Panc1 (cell line): ENCODE measurements around the gene SULT1C3. TPM values are rescaled to one million over a fixed set of nuclear protein-coding genes. Genes with fewer than 3 reads are reported as not detected.

Experiments
- ATAC-seq: fragments of 200-7000 bp; cut with Tn5 transposase; 2 replicates; pipeline ENCODE4 v1.9.1; 2020; ENCODE audit warnings: mild to moderate bottlenecking, moderate library complexity
- BruUV-seq: library from RNA; stranded (reverse); fragments of 400-500 nt; replicated peaks from 2 replicates; lab custom pipeline; 2021; lab: Mats Ljungman, UMichigan
- CTCF ChIA-PET: fragments of 300-600 bp; sonication (Branson Sonifier 250); formaldehyde crosslinking; loops from one replicate; lab custom pipeline; 2022; ENCODE audit warnings: antibody characterized with exemption; lab: Charles Lee
- POLR2A ChIA-PET: fragments of 300-600 bp; sonication (Branson Sonifier 250); formaldehyde crosslinking; loops from one replicate; lab custom pipeline; 2022; ENCODE audit warnings: antibody characterized with exemption; lab: Charles Lee
- DNase-seq: peaks from one replicate; pipeline ENCODE4 v3.0.0-alpha.2; 2010; ENCODE audit warnings: low read depth, low spot score
- H3K27ac ChIP-seq: 2 replicates; pipeline ENCODE4 v1.5.1; 2011; ENCODE audit warnings: mild to moderate bottlenecking, low read length, inconsistent platforms
- H3K27me3 ChIP-seq: fragments of 200-500 bp; sonication (Bioruptor generic); 2 replicates; pipeline ENCODE4 v1.6.0; 2014; ENCODE audit warnings: low read length, inconsistent platforms; ENCODE audit not compliant: control insufficient read depth, insufficient read depth
- H3K36me3 ChIP-seq: fragments of 200-500 bp; sonication (Bioruptor generic); 2 replicates; pipeline ENCODE4 v1.5.1; 2014; ENCODE audit warnings: inconsistent platforms, mild to moderate bottlenecking, low read length, moderate library complexity; ENCODE audit not compliant: control insufficient read depth, insufficient read depth
- H3K4me1 ChIP-seq: 2 replicates; pipeline ENCODE4 v1.5.1; 2011; ENCODE audit warnings: inconsistent platforms, mild to moderate bottlenecking, low read length, moderate library complexity; ENCODE audit not compliant: control insufficient read depth, insufficient read depth
- H3K4me3 ChIP-seq, 2 experiments: 2 replicates each; pipeline ENCODE4 v1.5.1; 2011 to 2012; ENCODE audit warnings: low read depth in 2 of 2, low read length in 2 of 2, mild to moderate bottlenecking in 2 of 2, inconsistent platforms in 1 of 2, moderate library complexity in 1 of 2
- H3K9me3 ChIP-seq: fragments of 200-500 bp; sonication (Bioruptor generic); 2 replicates; pipeline ENCODE4 v1.5.1; 2014; ENCODE audit warnings: low read depth, mild to moderate bottlenecking, inconsistent platforms, low read length, moderate library complexity; ENCODE audit not compliant: control insufficient read depth, insufficient read depth
- CTCF ChIP-seq: fragments of 450-650 bp; IDR thresholded peaks from 2 replicates; pipeline ENCODE4 v1.5.1; 2017; ENCODE audit warnings: mild to moderate bottlenecking
- POLR2AphosphoS5 ChIP-seq: IDR thresholded peaks from 2 replicates; pipeline ENCODE4 v1.6.1; 2012; ENCODE audit warnings: mild to moderate bottlenecking, low read depth, low read length, moderate library complexity
- REST ChIP-seq, 2 experiments: IDR thresholded peaks; 2 replicates each; pipeline ENCODE4 v1.6.1; 2011 to 2012; ENCODE audit warnings: low read depth in 2 of 2, control low read depth in 1 of 2, low read length in 1 of 2, mild to moderate bottlenecking in 1 of 2, moderate library complexity in 1 of 2; ENCODE audit not compliant: insufficient read depth in 1 of 2
- SIN3A ChIP-seq: IDR thresholded peaks from 2 replicates; pipeline ENCODE4 v1.6.1; 2012; ENCODE audit warnings: low read depth, mild to moderate bottlenecking, low read length, moderate library complexity, borderline replicate concordance; ENCODE audit not compliant: insufficient read depth
- TCF7L2 ChIP-seq: IDR thresholded peaks from 2 replicates; pipeline ENCODE4 v1.6.1; 2011; ENCODE audit warnings: mild to moderate bottlenecking, low read depth, low read length, inconsistent platforms
- in situ Hi-C: cut with HindIII; loops from 2 replicates; pipeline ENCODE4 v1.10.0; 2016; ENCODE audit warnings: low sequenced_read_pairs, low pct_unique_long_range_greater_than_20kb
- intact Hi-C: fragments of 100-400 bp; cut with micrococcal nuclease; formaldehyde crosslinking; loops from one replicate; pipeline ENCODE4 v1.10.0; 2022; ENCODE audit not compliant: unreplicated experiment
- total RNA-seq: library from RNA; stranded (reverse); gene quantifications from one replicate; pipeline ENCODE4 v1.2.1, GENCODE V29; 2021; ENCODE audit not compliant: unreplicated experiment

SULT1C3 gene
- total RNA-seq, 1 experiment from 2014 or later = not detected

GRCh38 chr2:108223573-108223972 is 16.2 kb upstream of the SULT1C3 start:
- no peak for DNase-seq
- ChIA-PET POLR2A (no interaction called here), CTCF (no interaction called here)
- Histone ChIP-seq H3K4me3 (no peak overlapping the region), H3K9me3 (no peaks in the 10 kb centered on the region), H3K36me3 (no peaks in the 10 kb centered on the region), H3K4me1 (no peaks in the 10 kb centered on the region), H3K27me3 (no peaks in the 10 kb centered on the region), H3K27ac (no peak overlapping the region)
- intact Hi-C loops (no loop called here), in situ Hi-C loops (no loop called here)
- TF ChIP-seq CTCF = no peak
- no peak for TF ChIP-seq POLR2AphosphoS5
- TF ChIP-seq SIN3A = no peak
- no peak for TF ChIP-seq TCF7L2
- no peak for TF ChIP-seq REST (IDR thresholded peaks at IDR 0.05; ENCODE audit: insufficient read depth in 1 of 2, low read depth in 2 of 2, low read length in 1 of 2)
- BruUV-seq = no TSS peak
- no peak for ATAC-seq

- H3K36me3 ChIP-seq = no peaks in the 10 kb centered on the region
- ChIA-PET CTCF (no interaction called here), POLR2A (no interaction called here)
- DNase-seq (no peak), ATAC-seq (no peak)
- H3K4me1 ChIP-seq = no peaks in the 10 kb centered on the region
- no peak overlapping the region for H3K4me3 ChIP-seq
- no peaks in the 10 kb centered on the region for H3K9me3 ChIP-seq
- no peaks in the 10 kb centered on the region for H3K27me3 ChIP-seq
- TF ChIP-seq REST (IDR thresholded peaks at IDR 0.05; ENCODE audit: insufficient read depth in 1 of 2, low read depth in 2 of 2, low read length in 1 of 2) (no peak), TCF7L2 (no peak), SIN3A (no peak), CTCF (no peak), POLR2AphosphoS5 (no peak)
- no TSS peak for BruUV-seq
- in situ Hi-C loops (no loop called here), intact Hi-C loops (no loop called here)
- H3K27ac ChIP-seq = no peak overlapping the region
Observed at GRCh38 chr2:108224022-108224421, 15.7 kb upstream of the SULT1C3 start.
